GM12873 (cell line): Measurements from ENCODE around the gene MCCC1.

ENCODE experiments used
- CTCF ChIP-seq: IDR thresholded peaks from 2 replicates; pipeline ENCODE4 v1.5.1; 2012; ENCODE audit warnings: low read depth, mild to moderate bottlenecking, moderate library complexity, low read length, control low read depth; ENCODE audit not compliant: insufficient read depth; ENCODE audit errors: missing control alignments

Gene MCCC1

GRCh38 chr3:183061391-183062172 is 37.7 kb downstream of the MCCC1 start:
- no peak for TF ChIP-seq CTCF

GRCh38 chr3:183058351-183058750 is 40.9 kb downstream of the MCCC1 start:
- no peak for TF ChIP-seq CTCF

GRCh38 chr3:183050706-183051105 is 48.6 kb downstream of the MCCC1 start:
- no peak for TF ChIP-seq CTCF

GRCh38 chr3:183046883-183047282 is 52.4 kb downstream of the MCCC1 start:
- no peak for TF ChIP-seq CTCF

- no peak for TF ChIP-seq CTCF
Observed at GRCh38 chr3:183044547-183045229, 54.6 kb downstream of the MCCC1 start.

- TF ChIP-seq CTCF, result no peak
Observed at GRCh38 chr3:183038757-183039156, 60.5 kb downstream of the MCCC1 start.

- no peak for TF ChIP-seq CTCF
Observed at GRCh38 chr3:183038221-183038620, 61.1 kb downstream of the MCCC1 start.
